Karpas-422 (cell line): ENCODE data around the gene PPM1F. TPM values are rescaled to one million over a fixed set of nuclear protein-coding genes. Genes with fewer than 3 reads are reported as not detected.

ENCODE experiments used
- DNase-seq: peaks from one replicate; pipeline ENCODE4 v3.0.0-alpha.2; 2015
- H2AFZ ChIP-seq: fragments of 200-600 bp; sonication (generic); 2 replicates; pipeline ENCODE4 v1.6.1; 2014; ENCODE audit warnings: antibody characterized with exemption, low read length, mixed read lengths
- H3K27ac ChIP-seq: fragments of 200-600 bp; sonication (generic); 2 replicates; pipeline ENCODE4 v1.5.1; 2014; ENCODE audit warnings: mild to moderate bottlenecking, low read length, moderate library complexity
- H3K27me3 ChIP-seq: fragments of 200-600 bp; sonication (generic); 2 replicates; pipeline ENCODE4 v1.6.1; 2014; ENCODE audit warnings: low read length, mixed read lengths
- H3K36me3 ChIP-seq: fragments of 200-600 bp; sonication (generic); 2 replicates; pipeline ENCODE4 v1.6.1; 2014; ENCODE audit warnings: low read length, mixed read lengths; ENCODE audit not compliant: insufficient read depth
- H3K4me1 ChIP-seq: fragments of 200-600 bp; sonication (generic); 2 replicates; pipeline ENCODE4 v1.6.1; 2014; ENCODE audit warnings: mild to moderate bottlenecking, low read length, mixed read lengths
- H3K4me2 ChIP-seq: fragments of 200-600 bp; sonication (generic); 2 replicates; pipeline ENCODE4 v1.6.1; 2014; ENCODE audit warnings: low read length, low read depth, mild to moderate bottlenecking; ENCODE audit not compliant: poor library complexity, severe bottlenecking
- H3K4me3 ChIP-seq: fragments of 200-600 bp; sonication (generic); 2 replicates; pipeline ENCODE4 v1.5.1; 2014; ENCODE audit warnings: mild to moderate bottlenecking, antibody characterized with exemption, low read length, mixed read lengths
- H3K79me2 ChIP-seq: fragments of 200-600 bp; sonication (generic); 2 replicates; pipeline ENCODE4 v1.6.1; 2014; ENCODE audit warnings: mild to moderate bottlenecking, low read length, mixed read lengths
- H3K9ac ChIP-seq: fragments of 200-600 bp; sonication (generic); 2 replicates; pipeline ENCODE4 v1.6.0; 2014; ENCODE audit warnings: low read length
- H3K9me2 ChIP-seq: fragments of 200-600 bp; sonication (generic), shearing (Covaris generic); replicated peaks from 2 replicates; pipeline ENCODE4 v1.6.0; 2014; ENCODE audit warnings: mild to moderate bottlenecking, low read length, moderate library complexity; ENCODE audit not compliant: insufficient read depth
- H3K9me3 ChIP-seq: fragments of 300-700, 200-600 bp; sonication (generic); 2 replicates; pipeline ENCODE4 v1.6.1; 2014; ENCODE audit warnings: low read length, mixed read lengths
- H4K20me1 ChIP-seq: fragments of 200-600 bp; sonication (generic); 2 replicates; pipeline ENCODE4 v1.6.1; 2014; ENCODE audit warnings: mild to moderate bottlenecking, antibody characterized with exemption, low read length, low read depth; ENCODE audit not compliant: insufficient read depth
- total RNA-seq: library from RNA; depleted of rRNA; stranded (reverse); fragments of >200 nt; shearing (Covaris generic); gene quantifications from 2 replicates; pipeline ENCODE4 v1.2.3, GENCODE V29; 2014; ENCODE audit warnings: low replicate concordance

Gene PPM1F
- total RNA-seq, 1 experiment from 2014 or later: 21.1 TPM

DNA sequence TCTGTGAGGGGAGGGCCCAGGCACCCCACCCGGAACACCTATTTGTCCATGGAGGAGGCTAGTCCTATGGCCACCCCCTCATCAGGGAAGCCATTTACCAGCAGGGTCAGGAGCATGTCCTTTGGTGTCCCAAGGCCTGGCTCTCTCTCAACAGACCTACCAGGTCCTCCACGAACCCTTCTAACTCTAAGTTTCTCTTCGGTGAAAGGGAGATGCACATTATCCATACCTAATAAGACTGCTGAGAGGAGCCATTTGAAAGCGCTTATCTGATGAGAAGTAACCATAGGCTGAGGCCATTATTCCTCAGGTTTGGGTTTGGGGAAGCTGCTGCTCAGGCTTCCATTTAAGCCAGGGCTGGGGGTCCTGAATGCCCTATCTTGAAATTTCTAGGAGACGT lies 39.1 kb upstream of the PPM1F start:
- Histone ChIP-seq H2AFZ (no peak overlapping the region), H3K9me3 (no peaks in the 10 kb centered on the region), H3K4me3 (no peak overlapping the region), H3K4me1 (no peaks in the 10 kb centered on the region), H3K9me2 (no peaks in the 10 kb centered on the region), H3K79me2 (no peaks in the 10 kb centered on the region), H3K36me3 (no peaks in the 10 kb centered on the region), H3K27me3 (no peaks in the 10 kb centered on the region), H3K27ac (no peak overlapping the region), H3K4me2 (no peak overlapping the region), H4K20me1 (no peaks in the 10 kb centered on the region), H3K9ac (no peak overlapping the region)
- DNase-seq: no peak

DNA sequence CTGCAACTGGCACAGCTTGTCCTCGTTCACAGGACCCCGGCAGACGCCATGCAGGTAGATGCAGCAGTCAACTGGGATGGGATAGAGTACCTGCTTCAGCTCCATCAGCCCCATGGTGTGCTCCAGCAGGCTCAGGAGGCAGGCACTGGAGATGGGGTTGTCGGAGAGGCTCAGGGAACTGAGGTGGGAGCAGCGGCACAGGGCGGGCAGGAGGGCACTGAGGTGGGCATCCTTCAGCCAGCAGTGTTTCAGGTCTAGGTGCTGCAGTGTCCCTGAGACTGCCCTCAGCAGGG lies 38.6 kb upstream of the PPM1F start:
- Histone ChIP-seq H3K4me3 (no peak overlapping the region), H3K9me2 (no peaks in the 10 kb centered on the region), H4K20me1 (no peaks in the 10 kb centered on the region), H3K4me2 (no peak overlapping the region), H3K27ac (no peak overlapping the region), H3K9me3 (no peaks in the 10 kb centered on the region), H2AFZ (no peak overlapping the region), H3K27me3 (no peaks in the 10 kb centered on the region), H3K36me3 (no peaks in the 10 kb centered on the region), H3K9ac (no peak overlapping the region), H3K4me1 (no peaks in the 10 kb centered on the region), H3K79me2 (no peaks in the 10 kb centered on the region)
- no peak for DNase-seq

DNA sequence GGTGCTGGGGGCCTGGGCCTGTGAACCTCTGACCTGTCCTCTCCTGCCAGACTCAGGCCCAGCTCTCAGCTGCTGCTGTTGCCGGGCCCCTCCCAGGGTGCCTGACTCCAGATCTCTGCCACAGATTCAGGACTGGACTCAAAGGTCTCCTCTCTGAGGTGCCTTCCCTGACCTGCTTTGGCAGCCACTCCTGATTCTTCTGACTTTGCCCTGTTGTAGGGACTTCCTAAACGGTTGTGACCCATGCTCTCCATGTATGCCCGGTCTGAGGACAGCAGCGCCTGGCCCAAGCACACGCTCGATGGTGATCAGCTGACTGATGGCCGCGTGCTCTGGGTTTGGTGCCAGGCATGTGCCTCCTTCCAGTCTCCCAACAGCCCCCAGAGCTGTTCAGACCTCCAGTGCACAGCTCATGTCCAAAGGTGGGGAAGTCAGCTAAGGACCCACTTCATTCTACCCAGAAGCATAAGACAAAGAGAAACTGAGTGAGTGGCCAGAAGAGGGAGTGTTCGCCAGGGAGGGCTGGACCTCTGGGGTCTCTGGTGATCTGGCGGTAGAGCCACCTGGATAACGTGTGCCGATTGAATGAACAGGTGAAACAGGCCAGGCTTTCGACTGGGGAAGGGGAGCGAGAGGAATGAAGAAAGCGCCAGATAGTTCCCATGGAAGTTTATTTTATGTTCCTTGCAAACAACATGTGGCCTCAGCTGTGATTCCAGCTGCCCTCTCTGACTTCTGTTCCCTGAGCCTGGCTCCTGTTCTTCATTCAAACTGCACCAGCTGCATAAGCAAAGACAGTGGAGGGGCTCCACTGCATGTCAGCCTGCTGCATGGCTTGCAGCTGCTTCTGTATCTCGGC lies 38.0 kb upstream of the PPM1F start:
- no peaks in the 10 kb centered on the region for H3K36me3 ChIP-seq

DNA sequence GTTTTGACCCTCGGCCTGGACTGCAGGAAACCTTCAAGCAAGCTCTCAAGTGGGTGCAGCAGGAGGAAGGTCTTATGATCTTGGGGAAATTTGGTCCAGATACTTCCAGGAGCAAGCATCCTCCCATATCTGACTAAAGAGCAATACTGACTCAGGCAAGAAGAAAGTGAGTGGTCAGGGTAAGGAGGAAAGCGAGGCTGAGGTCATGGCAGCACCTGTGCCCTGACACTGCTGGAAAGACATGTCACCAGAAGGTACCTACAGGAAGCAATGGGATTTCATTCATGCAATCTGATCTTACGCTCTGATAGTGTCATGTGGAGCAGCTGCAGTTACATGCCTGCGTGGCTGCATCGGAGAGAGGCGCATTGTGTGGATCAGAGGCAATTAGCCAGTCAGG lies 36.4 kb upstream of the PPM1F start:
- Histone ChIP-seq H3K9ac (no peak overlapping the region), H3K9me3 (no peaks in the 10 kb centered on the region), H3K27ac (no peak overlapping the region), H3K4me1 (no peaks in the 10 kb centered on the region), H3K36me3 (no peaks in the 10 kb centered on the region), H3K9me2 (no peaks in the 10 kb centered on the region), H2AFZ (no peak overlapping the region), H3K79me2 (no peaks in the 10 kb centered on the region), H3K4me3 (no peak overlapping the region), H3K4me2 (no peak overlapping the region), H3K27me3 (no peaks in the 10 kb centered on the region), H4K20me1 (no peaks in the 10 kb centered on the region)
- DNase-seq: no peak

More for the DNA sequence above, 38.0 kb upstream of the PPM1F start:
- Histone ChIP-seq H2AFZ (no peak overlapping the region), H3K27ac (no peak overlapping the region), H3K9ac (no peak overlapping the region), H3K4me2 (no peak overlapping the region), H3K9me2 (no peaks in the 10 kb centered on the region), H3K9me3 (no peaks in the 10 kb centered on the region), H3K4me3 (no peak overlapping the region), H3K4me1 (no peaks in the 10 kb centered on the region), H4K20me1 (no peaks in the 10 kb centered on the region), H3K27me3 (no peaks in the 10 kb centered on the region), H3K79me2 (no peaks in the 10 kb centered on the region)
- DNase-seq: no peak

DNA sequence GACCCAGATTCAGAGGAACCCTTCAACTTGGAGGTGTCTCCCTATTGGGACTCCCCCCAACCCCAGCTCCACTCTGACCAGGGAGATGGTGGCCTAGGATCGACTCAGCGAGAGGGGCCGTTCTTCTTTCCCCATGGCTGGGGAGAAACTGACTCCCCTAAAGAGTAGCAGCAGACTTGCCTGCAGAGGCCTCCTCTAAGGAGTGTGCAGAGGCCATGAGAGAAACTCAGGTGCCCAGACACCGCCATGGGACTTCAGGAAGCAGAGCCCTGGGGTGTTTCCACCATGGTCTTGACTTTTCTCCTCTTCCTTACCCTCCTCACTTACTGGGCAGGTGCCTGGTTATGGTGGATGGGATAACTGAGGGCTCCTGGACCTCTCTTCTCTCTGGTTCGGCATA lies 32.6 kb upstream of the PPM1F start:
- Histone ChIP-seq H3K27me3 (no peaks in the 10 kb centered on the region), H3K9me2 (no peaks in the 10 kb centered on the region), H4K20me1 (peaks cover 5% of the 10 kb centered on the region; the same call in 1 of the 2 replicates), H3K9me3 (no peaks in the 10 kb centered on the region), H3K36me3 (no peaks in the 10 kb centered on the region), H3K27ac (no peak overlapping the region), H2AFZ (peak overlapping the region; percentile 40; the same call in 1 of the 2 replicates), H3K4me3 (no peak overlapping the region), H3K9ac (no peak overlapping the region), H3K79me2 (peaks cover 27% of the 10 kb centered on the region), H3K4me2 (no peak overlapping the region), H3K4me1 (peaks cover 14% of the 10 kb centered on the region)
- no peak for DNase-seq

DNA sequence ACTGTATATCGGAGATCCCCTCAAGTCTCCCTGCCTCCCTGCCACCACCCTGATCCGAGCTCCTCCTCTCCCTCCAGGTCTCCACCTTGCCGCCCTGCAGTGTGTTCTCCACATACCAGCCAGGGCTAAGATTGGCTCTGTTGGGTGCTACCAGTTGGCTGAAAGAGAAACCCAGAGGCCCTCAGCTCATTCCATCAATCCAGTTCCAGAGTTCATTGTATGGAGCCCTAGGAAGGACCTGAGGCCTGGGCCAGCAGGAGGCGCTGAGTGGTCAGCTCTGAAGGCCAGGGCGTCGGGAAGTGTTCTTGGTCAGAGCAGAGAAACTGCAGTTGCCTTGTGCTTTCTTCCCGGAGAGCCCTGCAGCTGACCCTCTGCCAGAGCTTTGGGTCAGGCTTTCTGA lies 32.1 kb upstream of the PPM1F start:
- H2AFZ ChIP-seq: peak overlapping the region; percentile 40
- H3K4me2 ChIP-seq: no peak overlapping the region
- H3K4me3 ChIP-seq: no peak overlapping the region
- H3K27me3 ChIP-seq: no peaks in the 10 kb centered on the region
- peaks cover 31% of the 10 kb centered on the region for H3K79me2 ChIP-seq
- H3K9ac ChIP-seq: no peak overlapping the region
- DNase-seq: peak; percentile 62
- H3K36me3 ChIP-seq: no peaks in the 10 kb centered on the region
- H3K9me3 ChIP-seq: no peaks in the 10 kb centered on the region
- H3K9me2 ChIP-seq: no peaks in the 10 kb centered on the region
- H4K20me1 ChIP-seq: peaks cover 5% of the 10 kb centered on the region; the same call in 1 of the 2 replicates
- H3K4me1 ChIP-seq: peaks cover 14% of the 10 kb centered on the region
- H3K27ac ChIP-seq: no peak overlapping the region

DNA sequence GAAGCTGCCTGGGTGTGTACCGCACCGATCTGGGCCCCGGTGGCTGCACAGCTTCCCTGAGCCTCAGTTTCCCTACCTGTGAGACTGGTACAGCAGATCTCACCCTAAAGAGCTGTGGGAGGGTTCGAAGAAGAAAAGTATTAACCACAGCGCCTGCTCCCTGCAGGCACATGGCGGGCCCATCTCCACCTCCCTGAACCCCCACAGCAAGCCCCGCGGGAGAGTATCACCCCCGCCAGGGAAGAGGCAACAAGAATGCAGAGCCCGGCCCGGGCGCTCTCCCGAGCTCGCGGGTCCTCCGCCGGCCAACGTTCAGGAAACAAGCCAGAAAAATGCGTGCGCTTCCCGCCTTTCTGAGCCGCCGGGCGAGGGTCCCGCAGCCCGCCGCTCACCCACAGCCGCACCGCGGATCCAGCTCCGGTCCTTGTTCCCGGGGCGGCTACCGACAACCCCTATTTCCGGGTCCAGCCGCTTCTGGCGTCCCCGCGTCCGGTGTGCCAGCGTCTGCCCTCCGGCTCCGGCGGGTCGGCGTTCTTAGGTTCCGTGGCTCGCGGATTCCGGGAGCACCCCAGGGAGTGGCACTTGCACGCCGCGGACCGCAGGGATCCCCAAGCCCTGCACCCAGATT lies 29.8 kb upstream of the PPM1F start, which contains the start of gene TOP3B:
Gene TOP3B, minus strand, starts transcription at position 450 of the 628 bp plus-strand sequence. CDS start 7,078 bp downstream, outside the sequence.
- Histone ChIP-seq H3K27me3 (no peaks in the 10 kb centered on the region), H3K36me3 (no peaks in the 10 kb centered on the region), H3K9me2 (no peaks in the 10 kb centered on the region), H3K4me3 (peak within 1 kb of the TSS; percentile 82), H2AFZ (peak within 1 kb of the TSS; percentile 83), H3K79me2 (peaks cover 52% of the 10 kb centered on the region), H3K4me1 (peaks cover 14% of the 10 kb centered on the region), H4K20me1 (peaks cover 5% of the 10 kb centered on the region; the same call in 1 of the 2 replicates), H3K9ac (peak within 1 kb of the TSS; percentile 86), H3K27ac (peak within 1 kb of the TSS; percentile 56; the same call in 1 of the 2 replicates), H3K9me3 (no peaks in the 10 kb centered on the region), H3K4me2 (peak within 1 kb of the TSS; percentile 90)
- peak; percentile 95 for DNase-seq

DNA sequence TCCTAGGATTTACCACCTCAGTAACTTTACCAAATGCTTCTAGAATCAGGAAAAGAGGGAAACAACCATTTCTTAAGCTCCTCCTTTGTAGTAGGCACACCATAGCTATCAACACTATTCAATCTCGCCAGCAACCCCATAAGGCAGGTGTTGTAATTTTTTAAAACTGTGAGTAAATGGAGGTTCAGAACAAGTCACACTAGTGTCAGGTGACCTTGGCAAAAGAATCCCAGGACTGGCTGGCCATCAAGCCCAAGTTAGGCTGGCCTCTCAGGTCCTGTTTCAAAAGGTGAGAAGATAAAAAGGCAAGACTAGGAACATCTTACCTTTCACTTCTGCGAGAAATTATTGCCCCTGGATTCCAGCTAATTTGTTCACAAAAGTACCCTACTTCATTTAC lies 29.2 kb upstream of the PPM1F start:
- Histone ChIP-seq H3K36me3 (no peaks in the 10 kb centered on the region), H3K9me2 (no peaks in the 10 kb centered on the region), H4K20me1 (peaks cover 5% of the 10 kb centered on the region; the same call in 1 of the 2 replicates), H3K27ac (peak overlapping the region; percentile 56; the same call in 1 of the 2 replicates), H3K4me2 (peak overlapping the region; percentile 90), H3K9ac (peak overlapping the region; percentile 86), H2AFZ (no peak overlapping the region), H3K4me1 (peaks cover 14% of the 10 kb centered on the region), H3K27me3 (no peaks in the 10 kb centered on the region), H3K79me2 (peaks cover 55% of the 10 kb centered on the region), H3K9me3 (no peaks in the 10 kb centered on the region), H3K4me3 (peak overlapping the region; percentile 82)
- DNase-seq: no peak
